ENCODE results near the gene OS9. TPM values are rescaled to one million over a fixed set of nuclear protein-coding genes. Genes with fewer than 3 reads are reported as not detected.
A peak's percentile ranks its signal among the peaks of the same experiment; 100 is the strongest.

OS9 gene
- polyA plus RNA-seq, 2 of the 4 experiments (the other 2 are of a cell fraction), result 128 to 183 TPM

DNA sequence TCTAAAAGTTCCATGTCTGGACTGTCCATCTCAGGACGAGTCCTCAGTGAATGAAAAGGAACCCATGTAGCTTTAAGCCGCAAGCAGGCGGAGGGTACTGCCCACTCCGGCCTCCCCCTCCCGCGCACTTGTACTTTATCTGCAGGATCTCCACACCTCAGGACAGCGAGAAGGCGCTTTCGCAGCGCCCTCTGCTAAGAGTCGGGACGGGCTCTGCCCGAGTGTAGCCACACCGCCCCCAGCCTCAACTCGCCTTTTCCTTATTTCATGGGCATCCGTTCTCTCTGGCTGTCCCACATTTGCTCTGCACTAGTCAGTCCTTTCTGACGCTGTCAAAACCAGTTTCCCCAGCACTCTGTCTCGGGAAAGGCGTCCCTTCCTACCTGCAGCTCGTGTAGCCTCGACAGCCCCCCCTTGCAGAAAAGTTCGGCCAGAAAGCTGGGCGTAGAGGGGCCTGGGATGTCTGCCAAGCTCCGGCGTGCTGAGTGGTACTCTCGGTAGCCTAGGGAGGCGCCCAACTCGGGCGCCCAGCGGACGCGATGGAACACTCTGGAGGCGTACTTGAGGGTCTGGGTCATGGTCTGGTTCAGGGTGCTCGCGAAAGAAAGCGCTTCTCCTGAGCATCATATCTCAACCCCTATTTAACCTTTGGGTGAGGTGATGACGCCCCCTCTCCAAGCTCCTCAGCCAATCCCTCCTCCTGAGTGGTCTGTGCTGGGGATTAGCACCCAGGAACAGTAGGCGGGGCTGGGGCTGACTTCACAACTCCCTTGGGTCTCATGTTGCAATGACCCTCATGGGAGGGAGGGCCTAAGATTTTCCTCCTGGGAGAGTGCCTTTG, 72.8 kb downstream of the OS9 start, which contains the start of gene CYP27B1:
CYP27B1 (minus strand) TSS at position 615 of the 841 bp plus-strand sequence; CDS start at position 578, 37 bp downstream.
- FAIRE-seq (no peak), ATAC-seq (peak; percentile 23 to 45), DNase-seq (ENCODE audit: low read depth in 1 of 2, low spot score in 1 of 2) (peak in 1 of 2 experiments; percentile 54)
- 34% methylated on average over 38 of the region's 38 CpGs for WGBS (ENCODE audit: missing lambda C conversion rate)
- Histone ChIP-seq H3K27ac (peak within 1 kb of the TSS in 1 of 2 experiments; percentile 88; a peak in 3 of 6 replicates), H3K4me3 (peak within 1 kb of the TSS; percentile 52), H3K4me2 (peak within 1 kb of the TSS; percentile 98), H3K4me1 (peaks cover 32% of the 10 kb centered on the region), H3K9me3 (no peaks in the 10 kb centered on the region)
- CTCF ChIA-PET, result interaction anchor here (0.9 to 8.0 kb wide), 16 partner anchors 8 to 183 kb away, joined by 3 to 117 read pairs (median 4); partner anchors contain the start of genes CDK4, MARCHF9 and TSFM
- peak; percentile 59 for TF ChIP-seq GATA3 (IDR thresholded peaks at IDR 0.05; ENCODE audit: borderline replicate concordance)
- peak in 1 of 2 experiments; percentile 8; a peak in 1 of 5 replicates for TF ChIP-seq JUN (IDR thresholded peaks at IDR 0.05)
- no peak for TF ChIP-seq SREBF2 (IDR thresholded peaks at IDR 0.05)
- TF ChIP-seq HMGXB4 (CRISPR knock-in tag; IDR thresholded peaks at IDR 0.05; ENCODE audit: borderline replicate concordance), result no peak
- no peak for TF ChIP-seq HDAC2 (IDR thresholded peaks at IDR 0.05)
- TF ChIP-seq TFCP2L1 (CRISPR knock-in tag; IDR thresholded peaks at IDR 0.05), result 0 out of 2 replicates have a peak, but pooled peaks have one; percentile 18
- no peak for TF ChIP-seq RNF2 (IDR thresholded peaks at IDR 0.05; ENCODE audit: borderline replicate concordance, low read depth)
- no peak for TF ChIP-seq MYC (IDR thresholded peaks at IDR 0.05; ENCODE audit: borderline replicate concordance, low read length)
- TF ChIP-seq, protein P1, sequence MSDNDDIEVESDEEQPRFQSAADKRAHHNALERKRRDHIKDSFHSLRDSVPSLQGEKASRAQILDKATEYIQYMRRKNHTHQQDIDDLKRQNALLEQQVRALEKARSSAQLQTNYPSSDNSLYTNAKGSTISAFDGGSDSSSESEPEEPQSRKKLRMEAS (IDR thresholded peaks at IDR 0.05), result 0 out of 2 replicates have a peak, but pooled peaks have one; percentile 16
- TF ChIP-seq, protein P2, sequence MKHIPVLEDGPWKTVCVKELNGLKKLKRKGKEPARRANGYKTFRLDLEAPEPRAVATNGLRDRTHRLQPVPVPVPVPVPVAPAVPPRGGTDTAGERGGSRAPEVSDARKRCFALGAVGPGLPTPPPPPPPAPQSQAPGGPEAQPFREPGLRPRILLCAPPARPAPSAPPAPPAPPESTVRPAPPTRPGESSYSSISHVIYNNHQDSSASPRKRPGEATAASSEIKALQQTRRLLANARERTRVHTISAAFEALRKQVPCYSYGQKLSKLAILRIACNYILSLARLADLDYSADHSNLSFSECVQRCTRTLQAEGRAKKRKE (CRISPR knock-in tag; IDR thresholded peaks at IDR 0.05; ENCODE audit: low read depth), result no peak
- no peak for TF ChIP-seq TP53 (CRISPR knock-in tag; IDR thresholded peaks at IDR 0.05)
- POLR2A ChIA-PET, result interaction anchor here (1.1 to 2.2 kb wide), 3 partner anchors 10 to 31 kb away, joined by 3 to 7 read pairs (median 3); partner anchors contain the start of gene TSPAN31

GRCh38 chr12:57767305-57767698, 73.4 kb downstream of the OS9 start:
- DNase-seq (ENCODE audit: low read depth in 1 of 2, low spot score in 1 of 2) (no peak), FAIRE-seq (no peak), ATAC-seq (no peak)
- POLR2A ChIA-PET, result interaction anchor here (1.1 to 2.2 kb wide), 3 partner anchors 10 to 31 kb away, joined by 3 to 7 read pairs (median 3); partner anchors contain the start of gene TSPAN31
- no peak overlapping the region for H3K27ac ChIP-seq
- TF ChIP-seq HDAC2 (IDR thresholded peaks at IDR 0.05), result no peak
- no peak for TF ChIP-seq ZFP36 (IDR thresholded peaks at IDR 0.05; ENCODE audit: borderline replicate concordance, partially characterized antibody)
- no peak for TF ChIP-seq MAZ (IDR thresholded peaks at IDR 0.05; ENCODE audit: borderline replicate concordance, low read depth, low read length)
- no peak for TF ChIP-seq CHD4 (IDR thresholded peaks at IDR 0.05; ENCODE audit: borderline replicate concordance)
- H3K4me3 ChIP-seq, result no peak overlapping the region
- peaks cover 32% of the 10 kb centered on the region for H3K4me1 ChIP-seq
- CTCF ChIA-PET, result interaction anchor here (0.7 to 8.0 kb wide), 13 partner anchors 8 to 43 kb away, joined by 3 to 117 read pairs (median 4); partner anchors contain the start of genes CDK4, MARCHF9 and TSFM
- H3K4me2 ChIP-seq, result peak overlapping the region; percentile 98; the same call in 2 of the 3 replicates
- no peaks in the 10 kb centered on the region for H3K9me3 ChIP-seq

- Histone ChIP-seq H3K27ac (no peak overlapping the region), H3K4me3 (no peak overlapping the region), H3K4me1 (peaks cover 32% of the 10 kb centered on the region), H3K9me3 (no peaks in the 10 kb centered on the region), H3K4me2 (no peak overlapping the region)
- POLR2A ChIA-PET, result interaction anchor here (1.1 to 2.2 kb wide), 3 partner anchors 11 to 30 kb away, joined by 3 to 7 read pairs (median 3); partner anchors contain the start of gene TSPAN31
- ATAC-seq (no peak), FAIRE-seq (no peak), DNase-seq (ENCODE audit: low read depth in 1 of 2, low spot score in 1 of 2) (no peak)
- 83% methylated on average over 3 of the region's 3 CpGs for WGBS (ENCODE audit: missing lambda C conversion rate)
- CTCF ChIA-PET, result interaction anchor here (0.7 to 8.0 kb wide), 10 partner anchors 9 to 39 kb away, joined by 3 to 117 read pairs (median 8); partner anchors contain the start of genes CDK4, MARCHF9 and TSFM
- TF ChIP-seq SMC3 (IDR thresholded peaks at IDR 0.05), result no peak
- TF ChIP-seq CEBPB (IDR thresholded peaks at IDR 0.05), result no peak
- TF ChIP-seq ZFP36 (IDR thresholded peaks at IDR 0.05; ENCODE audit: borderline replicate concordance, partially characterized antibody), result no peak
- TF ChIP-seq NFE2L2 (conservative IDR thresholded peaks at IDR 0.05; ENCODE audit: low read length), result no peak
- TF ChIP-seq EHF (CRISPR knock-in tag; IDR thresholded peaks at IDR 0.05), result no peak
- no peak for TF ChIP-seq JUNB (IDR thresholded peaks at IDR 0.05)
- TF ChIP-seq BHLHE40 (IDR thresholded peaks at IDR 0.05; ENCODE audit: low read depth, low read length), result no peak
- TF ChIP-seq, protein P3, sequence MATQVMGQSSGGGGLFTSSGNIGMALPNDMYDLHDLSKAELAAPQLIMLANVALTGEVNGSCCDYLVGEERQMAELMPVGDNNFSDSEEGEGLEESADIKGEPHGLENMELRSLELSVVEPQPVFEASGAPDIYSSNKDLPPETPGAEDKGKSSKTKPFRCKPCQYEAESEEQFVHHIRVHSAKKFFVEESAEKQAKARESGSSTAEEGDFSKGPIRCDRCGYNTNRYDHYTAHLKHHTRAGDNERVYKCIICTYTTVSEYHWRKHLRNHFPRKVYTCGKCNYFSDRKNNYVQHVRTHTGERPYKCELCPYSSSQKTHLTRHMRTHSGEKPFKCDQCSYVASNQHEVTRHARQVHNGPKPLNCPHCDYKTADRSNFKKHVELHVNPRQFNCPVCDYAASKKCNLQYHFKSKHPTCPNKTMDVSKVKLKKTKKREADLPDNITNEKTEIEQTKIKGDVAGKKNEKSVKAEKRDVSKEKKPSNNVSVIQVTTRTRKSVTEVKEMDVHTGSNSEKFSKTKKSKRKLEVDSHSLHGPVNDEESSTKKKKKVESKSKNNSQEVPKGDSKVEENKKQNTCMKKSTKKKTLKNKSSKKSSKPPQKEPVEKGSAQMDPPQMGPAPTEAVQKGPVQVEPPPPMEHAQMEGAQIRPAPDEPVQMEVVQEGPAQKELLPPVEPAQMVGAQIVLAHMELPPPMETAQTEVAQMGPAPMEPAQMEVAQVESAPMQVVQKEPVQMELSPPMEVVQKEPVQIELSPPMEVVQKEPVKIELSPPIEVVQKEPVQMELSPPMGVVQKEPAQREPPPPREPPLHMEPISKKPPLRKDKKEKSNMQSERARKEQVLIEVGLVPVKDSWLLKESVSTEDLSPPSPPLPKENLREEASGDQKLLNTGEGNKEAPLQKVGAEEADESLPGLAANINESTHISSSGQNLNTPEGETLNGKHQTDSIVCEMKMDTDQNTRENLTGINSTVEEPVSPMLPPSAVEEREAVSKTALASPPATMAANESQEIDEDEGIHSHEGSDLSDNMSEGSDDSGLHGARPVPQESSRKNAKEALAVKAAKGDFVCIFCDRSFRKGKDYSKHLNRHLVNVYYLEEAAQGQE (IDR thresholded peaks at IDR 0.05), result no peak
- no peak for TF ChIP-seq HMGXB4 (CRISPR knock-in tag; IDR thresholded peaks at IDR 0.05; ENCODE audit: borderline replicate concordance)
- no peak for TF ChIP-seq HEYL (CRISPR knock-in tag; IDR thresholded peaks at IDR 0.05)
- TF ChIP-seq GATA3 (IDR thresholded peaks at IDR 0.05; ENCODE audit: borderline replicate concordance), result no peak
Measured at GRCh38 chr12:57767876-57768275, 73.9 kb downstream of the OS9 start.

Data from A549 (cell line).